HG03521 (cell line): ENCODE results near the gene MCUB.

ENCODE experiments used
- ATAC-seq: cut with Tn5 transposase; IDR thresholded peaks from one replicate; pipeline ENCODE4 v1.9.1; 2021; ENCODE audit warnings: mild to moderate bottlenecking, moderate library complexity; ENCODE audit not compliant: unreplicated experiment

MCUB gene

DNA sequence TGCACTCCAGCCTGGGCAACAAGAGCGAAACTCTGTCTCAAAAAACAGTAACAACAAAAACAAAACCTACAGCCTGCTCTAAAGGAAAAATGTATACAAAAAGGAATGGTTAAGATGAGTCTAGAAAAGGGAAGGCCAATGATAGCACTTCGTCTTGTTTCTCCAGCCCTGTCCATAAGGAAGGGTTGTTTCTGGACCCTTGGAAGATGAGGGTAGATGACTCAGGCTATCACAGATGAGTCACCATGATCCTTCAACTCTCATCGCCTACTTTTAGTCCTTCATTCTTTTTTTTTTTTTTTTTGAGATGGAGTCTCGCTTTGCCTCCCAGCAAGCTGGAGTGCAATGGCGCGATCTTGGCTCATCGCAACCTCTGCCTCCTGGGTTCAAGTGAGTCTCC, 161.0 kb downstream of the MCUB start:
- ATAC-seq, result no peak

DNA sequence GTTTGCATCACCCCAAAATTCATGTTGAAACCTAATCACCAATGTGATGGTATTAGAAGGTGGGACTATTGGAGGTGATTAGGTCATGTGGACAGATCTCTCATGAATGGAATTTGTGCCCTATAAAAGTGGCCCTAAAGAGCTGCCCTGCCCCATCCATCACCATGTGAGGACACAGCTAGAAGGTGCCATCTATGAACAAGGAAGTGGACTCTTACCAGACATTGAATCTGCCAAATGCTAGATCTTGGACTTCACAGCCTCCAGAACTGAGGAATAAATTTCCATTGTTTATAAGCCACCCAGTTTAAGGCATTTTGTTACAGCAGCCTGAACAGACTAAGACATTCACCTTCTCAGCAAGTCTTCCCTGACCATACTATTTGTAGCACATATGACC, 162.3 kb downstream of the MCUB start:
- no peak for ATAC-seq

DNA sequence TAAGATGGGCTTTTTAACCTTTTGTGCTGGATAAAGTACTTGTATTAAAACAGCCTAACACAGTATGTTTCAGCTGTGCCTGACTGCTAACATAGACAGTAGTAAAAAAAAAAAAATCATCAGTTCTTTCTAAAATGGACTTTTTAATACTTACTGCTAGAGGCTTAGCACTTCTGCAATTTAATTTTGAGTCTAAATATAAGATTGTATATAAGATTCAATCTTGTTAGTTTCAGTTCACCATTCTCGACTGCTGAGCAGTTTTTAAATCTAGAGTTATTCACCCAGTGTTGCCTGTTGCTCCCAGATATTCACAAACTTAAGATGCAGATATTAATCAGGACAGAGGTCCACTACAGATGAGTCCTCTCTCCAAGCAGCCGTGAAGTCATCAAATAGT, 163.1 kb downstream of the MCUB start:
- no peak for ATAC-seq

DNA sequence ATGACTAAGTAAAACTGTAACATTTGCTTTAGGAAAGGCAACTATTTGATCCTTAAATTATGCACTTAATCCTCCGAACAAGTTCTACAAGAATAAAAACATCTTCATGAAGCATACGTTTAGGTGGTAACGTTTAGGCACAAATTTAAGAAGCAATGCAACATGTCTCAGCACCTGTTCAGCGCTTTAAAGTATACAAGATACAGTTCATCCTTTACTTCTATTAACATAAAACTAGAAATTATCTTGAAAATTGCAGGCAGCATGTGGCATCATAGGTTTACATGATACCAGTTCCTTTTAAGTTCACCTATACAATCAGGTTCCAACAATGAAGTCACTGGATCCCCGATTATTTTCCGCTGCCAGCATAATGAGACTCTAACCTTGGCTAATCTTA, 168.3 kb downstream of the MCUB start:
- ATAC-seq, result no peak

DNA sequence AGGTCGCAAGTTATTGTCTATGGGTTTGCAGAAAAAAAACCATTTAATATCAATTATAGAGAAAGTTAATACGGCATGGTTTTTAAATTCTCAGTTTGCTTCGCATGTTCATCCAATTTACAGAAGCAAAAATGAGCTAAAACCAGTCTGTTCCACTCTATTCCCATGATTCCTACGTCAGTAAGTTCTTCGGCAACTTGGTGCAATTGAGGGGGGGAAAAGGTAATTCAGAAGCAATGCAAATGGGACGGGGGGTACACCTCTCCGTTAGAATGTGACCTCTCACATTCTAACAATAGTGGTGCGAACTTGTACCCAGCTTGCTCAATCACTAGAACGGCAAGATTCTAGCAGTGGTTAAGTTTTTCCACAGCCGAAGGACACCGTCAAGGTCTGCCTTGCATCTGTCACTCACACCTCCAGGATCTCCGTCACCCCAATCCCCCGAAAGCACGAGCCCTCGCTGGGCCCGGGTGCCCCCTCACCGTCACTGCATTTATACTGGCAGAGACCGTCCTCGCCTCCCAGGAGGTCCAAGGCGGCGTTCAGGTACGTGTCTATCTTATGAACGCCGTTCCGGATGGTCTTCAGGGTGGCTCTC, 169.2 kb downstream of the MCUB start:
- ATAC-seq, result peak; percentile 14

DNA sequence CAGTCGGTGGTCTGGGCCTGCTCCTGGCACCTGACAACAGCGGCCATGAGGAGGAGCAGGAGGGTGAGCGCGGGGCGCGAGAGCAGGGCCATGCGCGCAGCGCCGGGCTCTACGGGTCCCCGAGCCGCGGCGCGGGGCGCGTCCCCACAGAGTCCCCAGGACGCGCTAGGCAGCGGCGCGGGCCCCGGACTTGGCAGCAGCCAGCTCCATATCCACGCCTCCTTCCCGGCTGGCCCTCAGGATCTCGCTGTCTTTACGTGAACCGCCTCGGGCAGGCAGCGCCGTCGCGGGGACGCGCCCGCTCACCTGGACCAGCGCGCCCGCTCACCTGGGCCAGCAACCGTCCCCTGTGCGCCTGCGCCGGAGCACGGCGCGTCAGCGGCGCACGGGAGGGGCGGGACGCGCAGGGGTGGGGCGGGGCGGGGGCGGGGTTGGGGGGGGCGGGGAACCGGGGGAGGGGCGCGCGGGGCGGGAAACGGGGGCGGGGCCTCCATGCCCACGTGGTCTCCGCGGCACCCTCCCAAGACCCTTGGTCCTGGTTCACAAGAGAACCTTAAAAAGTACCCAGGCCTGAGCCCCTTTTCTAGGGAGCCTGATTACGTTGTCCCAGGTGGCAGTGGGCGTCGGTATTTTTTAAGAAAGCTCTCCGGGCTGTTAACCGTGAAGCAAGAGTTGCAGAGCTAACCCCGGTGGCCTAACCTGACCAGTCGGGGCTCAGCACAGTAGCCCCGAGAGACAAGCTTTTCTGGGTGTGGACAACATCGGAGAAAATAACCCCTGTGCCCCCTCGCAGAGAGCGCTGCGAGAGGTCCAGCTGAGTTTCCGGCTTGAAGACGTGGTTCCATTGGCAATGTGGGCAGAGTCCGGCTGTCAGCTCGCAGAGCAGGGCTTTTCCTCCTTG, 169.9 kb downstream of the MCUB start, which contains the start of gene PLA2G12A:
PLA2G12A (minus strand) TSS at position 353 of the 901 bp plus-strand sequence; CDS start at position 92, 261 bp downstream.
- ATAC-seq, result peak; percentile 88

DNA sequence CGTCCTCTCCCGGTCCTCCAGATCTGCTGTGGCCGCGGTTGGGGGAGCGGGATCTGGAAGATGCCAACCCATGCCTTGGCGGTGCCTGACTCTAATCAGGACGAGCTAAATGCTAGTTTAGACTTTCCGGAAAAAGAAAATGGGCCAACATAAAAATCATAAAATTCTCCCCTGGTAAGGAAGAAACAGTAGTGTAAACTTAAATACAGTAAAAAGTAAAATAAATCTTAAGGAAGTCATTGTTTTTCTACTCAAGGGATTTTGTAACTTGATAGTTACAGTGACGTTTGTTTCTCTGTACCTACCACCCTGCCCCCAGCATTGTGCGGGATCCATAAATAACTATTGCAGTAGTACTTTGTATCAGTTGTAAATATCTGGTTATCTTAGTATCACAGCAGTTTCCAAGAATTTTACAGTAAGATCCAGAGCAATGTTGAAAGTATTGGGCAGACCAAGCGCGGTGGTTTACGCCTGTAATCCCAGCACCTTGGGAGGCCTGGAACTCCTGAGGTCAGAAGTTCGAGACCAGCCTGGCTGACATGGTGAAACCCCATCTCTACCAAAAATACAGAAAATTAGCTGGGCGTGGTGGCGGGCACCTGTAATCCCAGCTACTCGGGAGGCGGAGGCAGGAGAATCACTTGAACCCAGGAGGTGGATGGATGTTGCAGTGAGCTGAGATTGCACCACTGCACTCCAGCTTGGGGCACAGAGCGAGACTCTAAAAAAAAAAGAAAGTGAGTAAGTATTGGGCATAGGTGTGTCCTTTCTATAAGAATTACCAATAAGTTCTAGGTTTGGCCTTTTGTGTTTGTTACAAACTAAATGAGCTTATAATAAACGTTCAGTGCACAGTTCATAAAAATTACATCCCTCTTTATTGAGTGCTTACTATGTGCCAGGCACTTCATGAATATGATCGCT, 170.8 kb downstream of the MCUB start:
- no peak for ATAC-seq

DNA sequence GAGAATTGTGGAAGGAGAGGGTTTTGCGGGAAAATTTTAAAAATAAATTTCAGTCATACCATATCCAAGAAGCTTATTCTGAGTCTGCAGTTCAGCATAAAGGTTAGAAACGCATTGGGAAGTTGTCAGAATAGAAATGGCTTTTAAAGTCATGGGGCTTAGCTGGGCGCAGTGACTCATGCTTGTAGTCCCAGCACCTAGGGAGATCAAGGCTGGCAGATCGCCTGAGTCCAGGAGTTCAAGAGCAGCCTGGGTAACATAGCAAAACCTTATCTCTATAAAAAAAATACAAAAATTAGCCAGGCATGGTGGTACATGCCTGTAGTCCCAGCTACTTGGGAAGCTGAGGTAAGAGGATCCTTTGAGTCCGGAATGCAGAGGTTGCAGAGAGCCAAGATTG, 173.7 kb downstream of the MCUB start:
- ATAC-seq, result no peak

DNA sequence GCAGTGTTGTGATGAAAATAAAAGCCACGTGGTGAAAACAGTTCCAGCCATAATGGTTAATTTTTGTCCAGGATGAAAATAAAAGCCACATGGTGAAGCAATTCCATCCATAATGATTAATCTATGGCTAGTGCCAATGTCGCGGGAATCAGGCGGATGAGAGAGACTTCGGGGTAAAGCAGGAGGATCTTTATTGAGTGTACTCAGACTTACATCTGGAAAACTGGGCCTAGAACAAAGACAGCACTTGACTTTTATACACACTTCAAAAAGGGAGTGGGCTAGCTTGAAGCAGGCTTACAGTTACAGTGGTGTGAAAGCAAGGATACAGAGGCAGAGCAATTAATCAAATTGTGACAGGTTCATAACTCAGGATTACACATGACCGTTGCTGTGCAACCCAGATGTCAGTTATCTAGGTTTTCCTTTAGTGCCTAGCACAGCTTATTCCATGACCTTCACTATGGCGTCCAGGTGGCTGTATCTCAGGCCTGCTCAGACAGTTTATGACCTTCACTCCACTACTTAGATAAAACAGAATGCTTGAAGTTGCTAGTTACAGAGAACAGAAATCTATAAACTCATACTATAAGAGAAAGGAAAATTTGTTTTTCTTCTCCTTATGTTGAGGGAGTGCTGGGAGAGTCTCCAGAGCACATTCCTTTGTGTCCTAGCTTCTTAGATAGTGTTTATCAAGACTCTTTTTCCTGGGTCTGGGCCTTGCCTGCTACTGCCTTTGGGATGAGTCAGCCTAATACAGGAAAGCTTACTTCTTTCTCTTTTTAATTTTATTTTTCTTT, 175.7 kb downstream of the MCUB start:
- ATAC-seq, result no peak
